Glutamatergic neuron (in vitro differentiated cells): ENCODE data around the gene CABLES2. TPM values are rescaled to one million over a fixed set of nuclear protein-coding genes. Genes with fewer than 3 reads are reported as not detected.
A peak's percentile ranks its signal among the peaks of the same experiment; 100 is the strongest.

Experiments
- DNase-seq: peaks from one replicate; pipeline ENCODE4 v3.0.0; 2022
- H3K27ac Mint-ChIP-seq: one replicate; pipeline ENCODE4 v1.8.0; 2020; ENCODE audit warnings: mild to moderate bottlenecking, mixed read lengths, inconsistent platforms; ENCODE audit not compliant: unreplicated experiment
- H3K27me3 Mint-ChIP-seq: one replicate; pipeline ENCODE4 v1.8.0; 2020; ENCODE audit warnings: mild to moderate bottlenecking, moderate library complexity, mixed read lengths, inconsistent platforms; ENCODE audit not compliant: unreplicated experiment
- H3K36me3 Mint-ChIP-seq: one replicate; pipeline ENCODE4 v1.8.0; 2020; ENCODE audit warnings: mild to moderate bottlenecking, mixed read lengths, inconsistent platforms; ENCODE audit not compliant: unreplicated experiment
- H3K4me1 Mint-ChIP-seq: one replicate; pipeline ENCODE4 v1.8.0; 2020; ENCODE audit warnings: mild to moderate bottlenecking, low read depth, mixed read lengths, inconsistent platforms; ENCODE audit not compliant: unreplicated experiment
- H3K4me3 Mint-ChIP-seq: one replicate; pipeline ENCODE4 v1.8.0; 2020; ENCODE audit warnings: mild to moderate bottlenecking, mixed read lengths, inconsistent platforms; ENCODE audit not compliant: unreplicated experiment
- H3K9me3 Mint-ChIP-seq: one replicate; pipeline ENCODE4 v1.8.0; 2020; ENCODE audit warnings: mild to moderate bottlenecking, moderate library complexity, mixed read lengths, inconsistent platforms; ENCODE audit not compliant: unreplicated experiment
- total RNA-seq: library from RNA; stranded (reverse); fragmentation: NEBNext Ultra II Directional; extraction: Animal tissue kit (Norgen Biotek cat#: 25700); gene quantifications from one replicate; pipeline ENCODE4 v1.2.1, GENCODE V29; 2021; ENCODE audit not compliant: unreplicated experiment
- TF ChIP-seq, protein P1 (sequence below): fragments of 200-600 bp; sonication (generic); IDR thresholded peaks from one replicate; pipeline ENCODE4 v1.5.0; 2021; ENCODE audit not compliant: partially characterized antibody, unreplicated experiment

The CABLES2 gene
- total RNA-seq, 1 donor from 2014 or later = 25.3 TPM

DNA sequence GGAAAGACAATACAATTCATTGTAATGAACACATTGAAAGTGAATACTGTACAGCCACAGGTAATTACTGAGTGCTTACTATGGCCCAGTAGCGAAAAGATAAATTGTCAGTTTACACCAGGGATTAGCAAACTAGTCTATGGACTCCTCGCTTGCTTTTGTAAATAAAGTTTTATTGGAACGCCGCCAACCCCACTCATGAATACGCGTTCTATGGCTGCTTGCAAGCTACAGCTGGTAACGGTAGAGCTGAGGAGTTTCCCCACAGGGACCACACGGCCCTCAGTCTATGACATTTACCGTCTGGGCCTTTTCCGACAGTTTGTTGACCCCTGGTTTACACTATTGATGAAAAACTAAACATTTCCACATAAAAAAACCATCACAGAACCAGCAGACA lies 64.2 kb downstream of the CABLES2 start:
- Mint-ChIP-seq H3K36me3 (peaks cover 8% of the 10 kb centered on the region), H3K9me3 (peaks cover 8% of the 10 kb centered on the region), H3K27me3 (peaks cover 8% of the 10 kb centered on the region), H3K4me1 (peaks cover 11% of the 10 kb centered on the region), H3K4me3 (no peak overlapping the region), H3K27ac (peak overlapping the region; percentile 24)
- no peak for DNase-seq
- TF ChIP-seq, protein P1, sequence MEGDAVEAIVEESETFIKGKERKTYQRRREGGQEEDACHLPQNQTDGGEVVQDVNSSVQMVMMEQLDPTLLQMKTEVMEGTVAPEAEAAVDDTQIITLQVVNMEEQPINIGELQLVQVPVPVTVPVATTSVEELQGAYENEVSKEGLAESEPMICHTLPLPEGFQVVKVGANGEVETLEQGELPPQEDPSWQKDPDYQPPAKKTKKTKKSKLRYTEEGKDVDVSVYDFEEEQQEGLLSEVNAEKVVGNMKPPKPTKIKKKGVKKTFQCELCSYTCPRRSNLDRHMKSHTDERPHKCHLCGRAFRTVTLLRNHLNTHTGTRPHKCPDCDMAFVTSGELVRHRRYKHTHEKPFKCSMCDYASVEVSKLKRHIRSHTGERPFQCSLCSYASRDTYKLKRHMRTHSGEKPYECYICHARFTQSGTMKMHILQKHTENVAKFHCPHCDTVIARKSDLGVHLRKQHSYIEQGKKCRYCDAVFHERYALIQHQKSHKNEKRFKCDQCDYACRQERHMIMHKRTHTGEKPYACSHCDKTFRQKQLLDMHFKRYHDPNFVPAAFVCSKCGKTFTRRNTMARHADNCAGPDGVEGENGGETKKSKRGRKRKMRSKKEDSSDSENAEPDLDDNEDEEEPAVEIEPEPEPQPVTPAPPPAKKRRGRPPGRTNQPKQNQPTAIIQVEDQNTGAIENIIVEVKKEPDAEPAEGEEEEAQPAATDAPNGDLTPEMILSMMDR = no peak

DNA sequence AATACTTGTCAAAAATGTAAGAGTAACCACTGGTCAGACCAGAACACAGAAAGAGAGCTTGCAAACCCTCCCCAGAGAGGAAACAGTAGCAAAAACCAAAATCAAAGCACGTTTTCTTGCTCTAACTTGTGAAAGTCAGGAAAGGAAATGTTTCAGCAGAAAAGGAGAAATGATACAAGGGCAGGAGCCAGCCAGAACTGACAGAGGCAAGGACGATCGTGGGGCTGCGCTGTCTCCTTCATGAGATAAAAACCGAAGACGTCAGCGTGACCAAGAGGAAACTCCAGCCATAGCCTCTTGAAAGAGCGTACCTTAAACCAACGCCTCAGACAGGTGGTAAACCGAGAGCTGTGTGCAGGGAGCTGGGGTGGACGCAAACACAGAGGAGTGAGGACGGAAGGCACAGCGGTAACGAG lies 67.4 kb downstream of the CABLES2 start:
- H3K4me1 Mint-ChIP-seq = peaks cover 3% of the 10 kb centered on the region
- H3K9me3 Mint-ChIP-seq = peaks cover 9% of the 10 kb centered on the region
- H3K27me3 Mint-ChIP-seq = peaks cover 5% of the 10 kb centered on the region
- peak overlapping the region; percentile 9 for H3K27ac Mint-ChIP-seq
- H3K36me3 Mint-ChIP-seq = peaks cover 8% of the 10 kb centered on the region
- DNase-seq = no peak
- TF ChIP-seq, protein P1 = no peak
- H3K4me3 Mint-ChIP-seq = peak overlapping the region; percentile 11

Other genes with a start within 250 kb of the CABLES2 start
- gene MTG2, start 224.3 kb downstream of the CABLES2 start, total RNA-seq = 27.1 TPM
- 13.7 TPM for gene HRH3, start 187.0 kb downstream of the CABLES2 start, total RNA-seq
- gene OSBPL2, start 168.8 kb downstream of the CABLES2 start, total RNA-seq = 42.6 TPM
- 74.8 TPM for gene ADRM1, start 104.3 kb downstream of the CABLES2 start, total RNA-seq
- 724 TPM for gene LAMA5, start 40.0 kb downstream of the CABLES2 start, total RNA-seq
- gene RPS21, start 20.2 kb downstream of the CABLES2 start, total RNA-seq = 829 TPM
- not detected for gene RBBP8NL, start 20.3 kb upstream of the CABLES2 start, total RNA-seq
- gene GATA5, start 68.7 kb upstream of the CABLES2 start, total RNA-seq = 1.3 TPM
- 26.5 TPM for gene SLCO4A1, start 235.2 kb upstream of the CABLES2 start, total RNA-seq